Superior temporal gyrus (tissue), 1 donor: ENCODE measurements around the gene GSDME.

Experiments
- DNase-seq: peaks from one replicate; pipeline ENCODE4 v3.0.0-alpha.2; 2016; ENCODE audit errors: extremely low spot score

GSDME gene

GRCh38 chr7:24705461-24705954, 51.8 kb downstream of the GSDME start:
- no peak for DNase-seq

- no peak for DNase-seq
These were observed 53.0 kb downstream of the GSDME start for GRCh38 chr7:24704311-24704710.

GRCh38 chr7:24703296-24703695, 54.0 kb downstream of the GSDME start:
- DNase-seq: no peak

- DNase-seq: peak; percentile 65
These were observed 54.5 kb downstream of the GSDME start for GRCh38 chr7:24702755-24703154.

- DNase-seq: peak; percentile 85
These were observed 55.7 kb downstream of the GSDME start for GRCh38 chr7:24701261-24702235.

- DNase-seq: no peak
These were observed 56.6 kb downstream of the GSDME start for GRCh38 chr7:24700521-24701260.

- DNase-seq: no peak
These were observed 58.6 kb downstream of the GSDME start for GRCh38 chr7:24698531-24699266.

- no peak for DNase-seq
These were observed 59.8 kb downstream of the GSDME start for GRCh38 chr7:24697416-24697815.

- DNase-seq: no peak
These were observed 64.7 kb downstream of the GSDME start for GRCh38 chr7:24692592-24692991.

GRCh38 chr7:24690251-24690650, 67.0 kb downstream of the GSDME start:
- no peak for DNase-seq

GRCh38 chr7:24685708-24686107, 71.6 kb downstream of the GSDME start:
- DNase-seq: no peak

- DNase-seq: no peak
These were observed 86.5 kb downstream of the GSDME start for GRCh38 chr7:24670782-24671181.

- DNase-seq: no peak
These were observed 87.2 kb downstream of the GSDME start for GRCh38 chr7:24669971-24670591.

GRCh38 chr7:24668927-24669635, 88.2 kb downstream of the GSDME start:
- DNase-seq: no peak

- peak; percentile 89 for DNase-seq
These were observed 91.5 kb downstream of the GSDME start for GRCh38 chr7:24665564-24666294.

GRCh38 chr7:24660546-24660945, 96.7 kb downstream of the GSDME start:
- DNase-seq: no peak

GRCh38 chr7:24659505-24659904, 97.8 kb downstream of the GSDME start:
- no peak for DNase-seq

GRCh38 chr7:24657980-24658379, 99.3 kb downstream of the GSDME start:
- no peak for DNase-seq

- no peak for DNase-seq
These were observed 100.7 kb downstream of the GSDME start for GRCh38 chr7:24656608-24657007.

- no peak for DNase-seq
These were observed 103.0 kb downstream of the GSDME start for GRCh38 chr7:24654305-24654704.
